Measurements from ENCODE around the gene DUX4.
"Not testable (repeated sequence)": the region's sequence is repeated elsewhere in the genome, so short reads cannot be mapped to it uniquely, and the experiment has no call there.

DUX4 gene

DNA sequence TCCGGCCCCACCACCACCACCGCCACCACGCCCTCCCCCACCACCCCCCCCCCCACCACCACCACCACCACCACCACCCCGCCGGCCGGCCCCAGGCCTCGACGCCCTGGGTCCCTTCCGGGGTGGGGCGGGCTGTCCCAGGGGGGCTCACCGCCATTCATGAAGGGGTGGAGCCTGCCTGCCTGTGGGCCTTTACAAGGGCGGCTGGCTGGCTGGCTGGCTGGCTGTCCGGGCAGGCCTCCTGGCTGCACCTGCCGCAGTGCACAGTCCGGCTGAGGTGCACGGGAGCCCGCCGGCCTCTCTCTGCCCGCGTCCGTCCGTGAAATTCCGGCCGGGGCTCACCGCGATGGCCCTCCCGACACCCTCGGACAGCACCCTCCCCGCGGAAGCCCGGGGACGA, at the start of gene DUX4:
Gene DUX4 (plus strand): TSS at position 347 of the 400 bp plus-strand sequence. CDS start 0 bp downstream, at position 347.
- not testable (repeated sequence) for H3K27me3 ChIP-seq (replicated peaks; ENCODE audit: control insufficient read depth, insufficient read depth, low read length); H3K9me3 ChIP-seq (ENCODE audit: control insufficient read depth, low read length); H3K4me1 ChIP-seq (ENCODE audit: control insufficient read depth, insufficient read depth, low read length); DNase-seq (ENCODE audit: low read depth); H3K9ac ChIP-seq (ENCODE audit: low read length); H3K36me3 ChIP-seq (ENCODE audit: control insufficient read depth, insufficient read depth, low read length, severe bottlenecking); H3K4me3 ChIP-seq (ENCODE audit: low read length)

DNA sequence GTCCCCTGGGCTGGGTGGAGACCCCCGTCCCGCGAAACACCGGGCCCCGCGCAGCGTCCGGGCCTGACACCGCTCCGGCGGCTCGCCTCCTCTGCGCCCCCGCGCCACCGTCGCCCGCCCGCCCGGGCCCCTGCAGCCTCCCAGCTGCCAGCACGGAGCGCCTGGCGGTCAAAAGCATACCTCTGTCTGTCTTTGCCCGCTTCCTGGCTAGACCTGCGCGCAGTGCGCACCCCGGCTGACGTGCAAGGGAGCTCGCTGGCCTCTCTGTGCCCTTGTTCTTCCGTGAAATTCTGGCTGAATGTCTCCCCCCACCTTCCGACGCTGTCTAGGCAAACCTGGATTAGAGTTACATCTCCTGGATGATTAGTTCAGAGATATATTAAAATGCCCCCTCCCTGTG, 1.9 kb downstream of the DUX4 start:
- not testable (repeated sequence) for H3K4me1 ChIP-seq (ENCODE audit: control insufficient read depth, insufficient read depth, low read length); H3K4me3 ChIP-seq (ENCODE audit: low read length)

DNA sequence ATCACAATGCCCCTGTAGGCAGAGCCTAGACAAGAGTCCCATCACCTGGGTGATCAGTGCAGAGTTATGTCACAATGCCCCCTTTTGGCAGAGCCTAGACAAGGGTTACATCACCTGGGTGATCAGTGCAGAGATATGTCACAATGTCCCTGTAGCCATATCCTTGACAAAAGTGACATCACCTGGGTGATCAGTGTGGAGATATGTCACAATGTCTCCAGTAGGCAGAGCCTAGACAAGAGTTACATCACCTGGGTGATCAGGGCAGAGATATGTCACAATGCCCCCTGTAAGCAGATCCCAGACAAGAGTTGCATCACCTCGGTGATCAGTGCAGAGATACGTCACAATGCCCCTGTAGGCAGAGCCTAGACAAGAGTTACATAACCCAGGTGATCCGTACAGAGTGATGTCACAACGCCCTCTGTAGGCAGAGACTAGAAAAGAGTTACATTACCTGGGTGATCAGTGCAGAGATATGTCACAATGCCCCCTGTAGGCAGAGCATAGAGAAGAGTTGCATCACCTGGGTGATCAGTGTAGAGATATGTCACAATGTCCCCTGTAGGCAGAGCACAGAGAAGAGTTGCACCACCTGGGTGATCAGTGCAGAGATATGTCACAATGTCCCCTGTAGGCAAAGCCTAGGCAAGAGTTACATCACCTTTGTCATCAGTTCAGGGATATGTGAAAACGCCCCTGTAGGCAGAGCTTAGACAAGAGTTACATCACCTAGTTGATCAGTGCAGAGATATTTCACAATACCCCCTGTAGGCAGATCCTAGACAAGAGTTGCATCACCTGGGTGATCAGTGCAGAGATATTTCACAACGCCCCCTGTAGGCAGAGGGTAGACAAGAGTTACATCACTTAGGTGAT, 4.4 kb downstream of the DUX4 start:
- H3K36me3 ChIP-seq (ENCODE audit: control insufficient read depth, insufficient read depth, low read length, severe bottlenecking); H3K4me3 ChIP-seq (ENCODE audit: low read length); H3K9ac ChIP-seq (ENCODE audit: low read length); H3K4me1 ChIP-seq (ENCODE audit: control insufficient read depth, insufficient read depth, low read length); DNase-seq (ENCODE audit: low read depth); H3K27me3 ChIP-seq (replicated peaks; ENCODE audit: control insufficient read depth, insufficient read depth, low read length); H3K9me3 ChIP-seq (ENCODE audit: control insufficient read depth, low read length): not testable (repeated sequence)

More for the DNA sequence above, 1.9 kb downstream of the DUX4 start:
- H3K36me3 ChIP-seq (ENCODE audit: control insufficient read depth, insufficient read depth, low read length, severe bottlenecking); H3K27me3 ChIP-seq (replicated peaks; ENCODE audit: control insufficient read depth, insufficient read depth, low read length); DNase-seq (ENCODE audit: low read depth); H3K9me3 ChIP-seq (ENCODE audit: control insufficient read depth, low read length); H3K9ac ChIP-seq (ENCODE audit: low read length): not testable (repeated sequence)

DNA sequence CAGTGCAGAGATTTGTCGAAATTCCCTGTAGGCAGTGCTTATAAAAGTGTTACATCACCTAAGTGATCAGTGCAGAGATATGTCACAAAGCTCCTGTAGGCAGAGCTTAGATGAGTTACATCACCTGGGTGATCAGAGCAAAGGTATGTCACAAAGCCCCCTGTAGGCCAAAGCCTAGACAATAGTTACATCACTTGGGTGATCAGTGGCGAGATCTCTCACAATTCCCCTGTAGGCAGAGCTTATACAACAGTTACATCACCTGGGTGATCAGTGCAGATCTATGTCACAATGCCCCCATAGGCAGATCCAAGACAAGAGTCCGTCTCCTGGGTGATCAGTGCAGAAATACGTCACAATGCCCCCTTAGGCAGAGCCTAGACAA, 5.0 kb downstream of the DUX4 start:
- not testable (repeated sequence) for H3K4me3 ChIP-seq (ENCODE audit: low read length); H3K9ac ChIP-seq (ENCODE audit: low read length); H3K4me1 ChIP-seq (ENCODE audit: control insufficient read depth, insufficient read depth, low read length); DNase-seq (ENCODE audit: low read depth); H3K36me3 ChIP-seq (ENCODE audit: control insufficient read depth, insufficient read depth, low read length, severe bottlenecking); H3K9me3 ChIP-seq (ENCODE audit: control insufficient read depth, low read length); H3K27me3 ChIP-seq (replicated peaks; ENCODE audit: control insufficient read depth, insufficient read depth, low read length)

DNA sequence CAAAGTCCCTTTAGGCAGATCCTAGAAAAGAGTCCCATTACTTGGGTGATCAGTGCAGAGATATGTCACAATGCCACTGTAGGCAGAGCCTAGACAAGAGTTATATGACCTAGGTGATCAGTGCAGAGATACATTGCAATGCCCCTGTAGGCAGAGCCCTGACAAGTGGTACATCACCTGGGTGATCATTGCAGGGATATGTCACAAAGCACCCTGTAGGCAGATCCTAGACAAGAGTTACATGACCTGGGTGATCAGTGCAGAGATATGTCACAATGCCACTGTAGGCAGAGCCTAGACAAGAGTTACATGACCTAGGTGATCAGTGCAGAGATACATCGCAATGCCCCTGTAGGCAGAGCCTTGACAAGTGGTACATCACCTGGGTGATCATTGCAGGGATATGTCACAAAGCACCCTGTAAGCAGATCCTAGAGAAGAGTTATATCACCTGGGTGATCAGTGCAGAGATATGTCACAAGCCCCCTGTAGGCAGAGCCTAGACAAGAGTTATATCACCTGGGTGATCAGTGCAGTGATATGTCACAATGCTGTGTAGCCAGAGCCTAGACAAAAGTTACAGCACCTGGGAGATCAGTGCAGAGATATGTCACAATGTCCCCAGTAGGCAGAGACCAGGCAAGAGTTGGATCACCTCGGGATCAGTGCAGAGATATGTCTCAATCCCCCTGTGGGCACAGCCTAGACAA, 5.6 kb downstream of the DUX4 start:
- not testable (repeated sequence) for H3K9ac ChIP-seq (ENCODE audit: low read length); H3K9me3 ChIP-seq (ENCODE audit: control insufficient read depth, low read length); H3K27me3 ChIP-seq (replicated peaks; ENCODE audit: control insufficient read depth, insufficient read depth, low read length); H3K4me3 ChIP-seq (ENCODE audit: low read length); H3K4me1 ChIP-seq (ENCODE audit: control insufficient read depth, insufficient read depth, low read length); H3K36me3 ChIP-seq (ENCODE audit: control insufficient read depth, insufficient read depth, low read length, severe bottlenecking); DNase-seq (ENCODE audit: low read depth)

DNA sequence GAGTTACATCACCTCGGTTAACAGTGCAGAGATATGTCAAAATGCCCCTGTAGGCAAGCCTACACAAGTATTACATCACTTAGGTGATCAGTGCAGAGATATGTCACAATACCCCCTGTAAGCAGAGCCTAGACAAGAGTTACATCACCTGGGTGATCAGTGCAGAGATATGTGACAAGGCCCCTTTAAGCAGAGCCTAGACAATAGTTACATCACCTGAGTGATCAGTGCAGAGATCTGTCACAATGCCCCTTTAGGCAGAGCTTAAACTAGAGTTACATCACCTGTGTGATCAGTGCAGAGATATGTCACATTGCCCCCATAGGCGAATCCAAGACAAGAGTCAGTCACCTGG, 6.1 kb downstream of the DUX4 start:
- H3K9me3 ChIP-seq (ENCODE audit: control insufficient read depth, low read length); H3K4me3 ChIP-seq (ENCODE audit: low read length); H3K27me3 ChIP-seq (replicated peaks; ENCODE audit: control insufficient read depth, insufficient read depth, low read length); H3K9ac ChIP-seq (ENCODE audit: low read length); H3K4me1 ChIP-seq (ENCODE audit: control insufficient read depth, insufficient read depth, low read length); H3K36me3 ChIP-seq (ENCODE audit: control insufficient read depth, insufficient read depth, low read length, severe bottlenecking); DNase-seq (ENCODE audit: low read depth): not testable (repeated sequence)

DNA sequence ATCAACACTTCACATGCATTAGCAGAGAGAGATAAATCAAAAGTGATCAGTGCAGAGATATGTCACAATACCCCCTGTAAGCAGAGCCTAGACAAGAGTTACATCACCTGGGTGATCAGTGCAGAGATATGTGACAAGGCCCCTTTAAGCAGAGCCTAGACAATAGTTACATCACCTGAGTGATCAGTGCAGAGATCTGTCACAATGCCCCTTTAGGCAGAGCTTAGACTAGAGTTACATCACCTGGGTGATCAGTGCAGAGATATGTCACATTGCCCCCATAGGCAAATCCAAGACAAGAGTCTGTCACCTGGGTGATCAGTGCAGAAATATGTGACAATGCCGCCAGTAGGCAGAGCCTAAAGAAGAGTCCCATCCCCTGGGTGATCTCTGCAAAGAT, 7.4 kb downstream of the DUX4 start:
- H3K36me3 ChIP-seq (ENCODE audit: control insufficient read depth, insufficient read depth, low read length, severe bottlenecking); H3K4me1 ChIP-seq (ENCODE audit: control insufficient read depth, insufficient read depth, low read length); DNase-seq (ENCODE audit: low read depth); H3K9ac ChIP-seq (ENCODE audit: low read length); H3K27me3 ChIP-seq (replicated peaks; ENCODE audit: control insufficient read depth, insufficient read depth, low read length); H3K9me3 ChIP-seq (ENCODE audit: control insufficient read depth, low read length); H3K4me3 ChIP-seq (ENCODE audit: low read length): not testable (repeated sequence)

DNA sequence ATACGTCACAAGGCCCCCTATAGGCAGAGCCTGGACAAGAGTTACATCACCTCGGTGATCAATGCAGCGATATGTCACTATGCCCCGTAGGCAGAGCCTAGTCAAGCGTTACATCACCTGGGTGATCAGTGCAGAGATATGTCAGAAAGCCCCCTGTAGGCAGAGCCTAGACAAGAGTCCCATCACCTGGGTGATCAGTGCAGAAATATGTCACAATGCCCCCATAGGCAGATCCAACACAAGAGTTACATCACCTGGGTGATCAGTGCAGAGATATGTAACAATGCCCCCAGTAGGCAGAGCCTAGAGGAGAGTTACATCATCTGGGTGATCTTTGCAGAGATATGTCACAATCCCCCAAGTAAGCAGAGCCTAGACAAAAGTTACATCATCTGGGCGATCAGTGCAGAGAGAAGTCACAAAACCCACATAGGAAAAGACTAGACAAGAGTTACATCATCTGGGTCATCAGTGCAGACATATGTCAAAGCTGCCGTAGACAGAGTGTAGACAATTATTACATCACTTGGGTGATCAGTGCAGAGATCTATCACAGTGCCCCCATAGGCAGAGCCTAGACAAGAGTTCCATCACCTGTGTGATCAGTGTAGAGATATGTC, 8.0 kb downstream of the DUX4 start:
- H3K9ac ChIP-seq (ENCODE audit: low read length); H3K9me3 ChIP-seq (ENCODE audit: control insufficient read depth, low read length); H3K36me3 ChIP-seq (ENCODE audit: control insufficient read depth, insufficient read depth, low read length, severe bottlenecking); H3K4me3 ChIP-seq (ENCODE audit: low read length); DNase-seq (ENCODE audit: low read depth); H3K27me3 ChIP-seq (replicated peaks; ENCODE audit: control insufficient read depth, insufficient read depth, low read length); H3K4me1 ChIP-seq (ENCODE audit: control insufficient read depth, insufficient read depth, low read length): not testable (repeated sequence)

DNA sequence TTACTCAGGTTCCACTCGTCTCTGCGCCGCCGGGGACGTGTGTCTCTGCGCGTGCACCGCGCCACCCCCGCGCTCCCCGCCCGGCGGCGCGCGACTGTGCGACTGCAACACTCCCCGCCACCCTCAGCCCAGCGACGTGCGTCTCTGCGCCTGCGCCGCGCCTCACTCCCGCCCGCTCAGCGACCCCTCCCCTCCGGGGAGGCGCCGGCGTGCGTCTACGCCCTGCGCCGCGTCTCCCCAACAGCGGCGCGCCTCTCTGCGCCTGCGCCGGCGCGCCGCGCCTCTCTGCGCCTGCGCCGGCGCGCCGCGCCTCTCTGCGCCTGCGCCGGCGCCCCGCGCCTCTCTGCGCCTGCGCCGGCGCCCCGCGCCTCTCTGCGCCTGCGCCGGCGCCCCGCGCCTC, 29.9 kb downstream of the DUX4 start:
- not testable (repeated sequence) for H3K4me1 ChIP-seq (ENCODE audit: control insufficient read depth, insufficient read depth, low read length); H3K27me3 ChIP-seq (replicated peaks; ENCODE audit: control insufficient read depth, insufficient read depth, low read length); H3K9ac ChIP-seq (ENCODE audit: low read length); H3K4me3 ChIP-seq (ENCODE audit: low read length); H3K9me3 ChIP-seq (ENCODE audit: control insufficient read depth, low read length); DNase-seq (ENCODE audit: low read depth); H3K36me3 ChIP-seq (ENCODE audit: control insufficient read depth, insufficient read depth, low read length, severe bottlenecking)

Measured in adipocyte (in vitro differentiated cells).